Measurements from ENCODE around the gene EPHA8.

GRCh38 chr1:22629886-22630285 lies 66.6 kb downstream of the EPHA8 start:
- TF ChIP-seq CTCF (optimal IDR thresholded peaks at IDR 0.05 in 1 of 3, IDR thresholded peaks at IDR 0.05 in 1 of 3, conservative IDR thresholded peaks at IDR 0.05 in 1 of 3; ENCODE audit: extremely low read depth in 1 of 3, insufficient read depth in 2 of 3, low read length in 3 of 3) (no peak), EZH2 (IDR thresholded peaks at IDR 0.05; ENCODE audit: low read length) (no peak)

All from keratinocyte (primary cell).